RWPE2 (cell line): ENCODE data around the gene LYRM2.

Experiments used
- ATAC-seq: fragments of 200-7000 bp; cut with Tn5 transposase; 3 replicates; pipeline ENCODE4 v1.9.1; 2021; ENCODE audit warnings: low read depth
- DNase-seq: peaks from one replicate; pipeline ENCODE4 v3.0.0-alpha.2; 2020; ENCODE audit warnings: low spot score
- H3K27ac ChIP-seq: fragments of 450-650 bp; 2 replicates; pipeline ENCODE4 v1.5.1; 2017; ENCODE audit warnings: mild to moderate bottlenecking; ENCODE audit not compliant: poor library complexity, severe bottlenecking
- H3K27me3 ChIP-seq: fragments of 250-450 bp; sonication (Bioruptor Pico); 2 replicates; pipeline ENCODE4 v1.5.1; 2021; ENCODE audit warnings: mild to moderate bottlenecking, moderate library complexity; ENCODE audit not compliant: insufficient read depth, poor library complexity, severe bottlenecking
- H3K36me3 ChIP-seq: fragments of 250-450 bp; sonication (Bioruptor Pico); 2 replicates; pipeline ENCODE4 v1.5.1; 2020; ENCODE audit warnings: low read depth, mild to moderate bottlenecking, moderate library complexity
- H3K4me1 ChIP-seq: fragments of 250-450 bp; sonication (Bioruptor Pico); 2 replicates; pipeline ENCODE4 v1.5.1; 2021; ENCODE audit warnings: mild to moderate bottlenecking, moderate library complexity; ENCODE audit not compliant: insufficient read depth, poor library complexity, severe bottlenecking
- H3K4me3 ChIP-seq: fragments of 250-450 bp; sonication (Bioruptor Pico); 2 replicates; pipeline ENCODE4 v1.5.1; 2021; ENCODE audit warnings: mild to moderate bottlenecking, moderate library complexity; ENCODE audit not compliant: severe bottlenecking
- H3K9me3 ChIP-seq: fragments of 250-450 bp; sonication (Bioruptor Pico); 2 replicates; pipeline ENCODE4 v1.5.1; 2021; ENCODE audit warnings: mild to moderate bottlenecking, moderate library complexity; ENCODE audit not compliant: severe bottlenecking
- CTCF ChIP-seq: fragments of 450-650 bp; IDR thresholded peaks from one replicate; pipeline ENCODE4 v1.5.1; 2017; ENCODE audit warnings: mild to moderate bottlenecking, moderate library complexity; ENCODE audit not compliant: poor library complexity, severe bottlenecking

The LYRM2 gene

GRCh38 chr6:89612121-89612520 is 26.4 kb downstream of the LYRM2 start:
- Histone ChIP-seq H3K27me3 (no peaks in the 10 kb centered on the region), H3K4me3 (no peak overlapping the region), H3K9me3 (no peaks in the 10 kb centered on the region), H3K36me3 (no peaks in the 10 kb centered on the region), H3K4me1 (no peaks in the 10 kb centered on the region), H3K27ac (no peak overlapping the region)
- TF ChIP-seq CTCF: no peak
- ATAC-seq (no peak), DNase-seq (no peak)

- H3K9me3 ChIP-seq: no peaks in the 10 kb centered on the region
- ATAC-seq: no peak
- DNase-seq: no peak
- no peaks in the 10 kb centered on the region for H3K27me3 ChIP-seq
- no peak for TF ChIP-seq CTCF
- no peaks in the 10 kb centered on the region for H3K4me1 ChIP-seq
- H3K27ac ChIP-seq: no peak overlapping the region
- H3K36me3 ChIP-seq: no peaks in the 10 kb centered on the region
- no peak overlapping the region for H3K4me3 ChIP-seq
Measured at GRCh38 chr6:89611666-89612065, 26.9 kb downstream of the LYRM2 start.

- Histone ChIP-seq H3K36me3 (no peaks in the 10 kb centered on the region), H3K4me1 (no peaks in the 10 kb centered on the region), H3K4me3 (no peak overlapping the region), H3K27me3 (no peaks in the 10 kb centered on the region), H3K27ac (no peak overlapping the region), H3K9me3 (no peaks in the 10 kb centered on the region)
- peak; percentile 77 for TF ChIP-seq CTCF
- peak; percentile 58; the same call in 2 of the 3 replicates for ATAC-seq
- no peak for DNase-seq
Measured at GRCh38 chr6:89610149-89610642, 28.4 kb downstream of the LYRM2 start.

- no peaks in the 10 kb centered on the region for H3K27me3 ChIP-seq
- H3K9me3 ChIP-seq: no peaks in the 10 kb centered on the region
- no peaks in the 10 kb centered on the region for H3K36me3 ChIP-seq
- ATAC-seq (no peak), DNase-seq (no peak)
- no peak for TF ChIP-seq CTCF
- H3K27ac ChIP-seq: no peak overlapping the region
- no peaks in the 10 kb centered on the region for H3K4me1 ChIP-seq
- H3K4me3 ChIP-seq: no peak overlapping the region
Measured at GRCh38 chr6:89605861-89606260, 32.7 kb downstream of the LYRM2 start.

- Histone ChIP-seq H3K4me3 (no peak overlapping the region), H3K27ac (no peak overlapping the region), H3K36me3 (no peaks in the 10 kb centered on the region), H3K4me1 (no peaks in the 10 kb centered on the region), H3K9me3 (no peaks in the 10 kb centered on the region), H3K27me3 (no peaks in the 10 kb centered on the region)
- DNase-seq: no peak
- no peak for TF ChIP-seq CTCF
- no peak for ATAC-seq
Measured at GRCh38 chr6:89604653-89605052, 33.9 kb downstream of the LYRM2 start.
